Memory B cell (primary cell): ENCODE data around the gene RELN.

Experiments
- ATAC-seq: fragments of 150-1000 bp; cut with Tn5 transposase; 2 replicates; pipeline ENCODE4 v1.10.0; 2021; ENCODE audit warnings: low read depth, mild to moderate bottlenecking, moderate library complexity
- DNase-seq, 2 donors: peaks; one replicate each; pipeline ENCODE4 v3.0.0; 2022; ENCODE audit warnings: low spot score in 2 of 2
- H3K27ac Mint-ChIP-seq: one replicate; pipeline ENCODE4 v1.8.0; 2022; ENCODE audit warnings: mild to moderate bottlenecking, moderate library complexity, mixed read lengths
- H3K27me3 Mint-ChIP-seq: one replicate; pipeline ENCODE4 v1.8.0; 2022; ENCODE audit warnings: mixed read lengths
- H3K36me3 Mint-ChIP-seq: one replicate; pipeline ENCODE4 v1.8.0; 2022; ENCODE audit warnings: mild to moderate bottlenecking, mixed read lengths
- H3K4me1 Mint-ChIP-seq: one replicate; pipeline ENCODE4 v1.8.0; 2022; ENCODE audit warnings: mixed read lengths
- H3K4me3 Mint-ChIP-seq: one replicate; pipeline ENCODE4 v1.8.0; 2022; ENCODE audit warnings: mild to moderate bottlenecking, moderate library complexity, mixed read lengths
- H3K9me3 Mint-ChIP-seq: one replicate; pipeline ENCODE4 v1.8.0; 2022; ENCODE audit warnings: mixed read lengths

The RELN gene

DNA sequence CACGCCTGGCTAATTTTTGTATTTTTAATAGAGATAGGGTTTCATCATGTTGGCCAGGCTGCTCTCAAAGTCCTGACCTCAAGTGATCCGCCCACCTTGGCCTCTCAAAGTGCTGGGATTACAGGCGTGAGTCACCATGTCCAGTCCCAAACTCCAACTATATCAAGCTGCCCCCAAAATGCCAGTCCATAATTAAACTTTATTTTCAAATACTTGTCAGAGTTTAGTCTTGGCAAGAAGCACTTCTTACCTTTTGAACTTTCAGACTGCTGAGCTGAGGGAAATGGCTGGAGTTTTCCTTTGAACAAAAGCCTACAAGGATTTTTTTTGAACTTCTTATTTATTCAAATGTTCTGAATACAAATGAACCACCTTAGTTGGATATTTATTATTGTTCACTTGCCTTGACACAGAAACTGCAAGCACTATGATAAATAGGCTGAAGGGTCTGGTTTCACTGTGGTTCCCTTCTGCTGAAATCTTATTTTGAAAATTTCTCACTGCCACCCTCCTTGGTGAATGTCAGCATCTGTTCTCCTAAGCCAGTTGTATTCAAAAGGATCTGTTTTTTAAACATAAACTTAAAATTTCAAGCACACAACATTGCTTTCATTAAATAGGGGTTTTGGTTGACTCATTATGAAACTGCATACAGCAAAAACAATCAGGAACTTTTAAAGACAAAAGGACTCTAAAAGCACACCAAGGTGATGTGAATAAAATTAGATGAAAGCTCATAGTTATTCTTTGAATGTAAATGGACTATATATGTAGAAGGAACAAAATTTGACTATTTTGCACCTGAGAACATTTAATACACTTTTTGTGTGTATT, 441.8 kb downstream of the RELN start:
- no peaks in the 10 kb centered on the region for H3K4me1 Mint-ChIP-seq
- peaks cover 4% of the 10 kb centered on the region for H3K27me3 Mint-ChIP-seq
- H3K9me3 Mint-ChIP-seq = no peaks in the 10 kb centered on the region
- no peak overlapping the region for H3K27ac Mint-ChIP-seq
- no peak for DNase-seq
- ATAC-seq = no peak
- H3K4me3 Mint-ChIP-seq = no peak overlapping the region
- H3K36me3 Mint-ChIP-seq = no peaks in the 10 kb centered on the region

DNA sequence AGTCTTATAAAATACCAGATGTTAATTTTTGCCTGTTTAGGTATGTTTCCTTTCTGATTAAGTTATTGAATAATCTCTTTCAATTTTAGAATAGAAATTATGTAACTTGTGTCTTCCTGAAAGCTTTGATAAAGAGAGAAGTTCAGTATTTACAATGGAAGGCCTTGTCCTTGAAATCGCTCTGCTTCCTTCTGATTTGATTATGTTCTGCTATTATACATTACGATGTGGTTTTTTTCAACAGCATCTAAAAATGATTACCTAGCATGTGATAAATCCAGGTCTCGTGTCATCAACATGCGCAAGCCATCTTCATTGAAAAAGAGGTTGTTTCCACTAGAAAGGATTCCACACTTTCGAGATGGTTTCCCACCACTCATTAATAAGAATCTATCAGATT, 447.0 kb downstream of the RELN start:
- Mint-ChIP-seq H3K9me3 (no peaks in the 10 kb centered on the region), H3K4me1 (no peaks in the 10 kb centered on the region), H3K27me3 (peaks cover 2% of the 10 kb centered on the region), H3K36me3 (no peaks in the 10 kb centered on the region), H3K27ac (no peak overlapping the region), H3K4me3 (no peak overlapping the region)
- ATAC-seq (no peak), DNase-seq (no peak)

DNA sequence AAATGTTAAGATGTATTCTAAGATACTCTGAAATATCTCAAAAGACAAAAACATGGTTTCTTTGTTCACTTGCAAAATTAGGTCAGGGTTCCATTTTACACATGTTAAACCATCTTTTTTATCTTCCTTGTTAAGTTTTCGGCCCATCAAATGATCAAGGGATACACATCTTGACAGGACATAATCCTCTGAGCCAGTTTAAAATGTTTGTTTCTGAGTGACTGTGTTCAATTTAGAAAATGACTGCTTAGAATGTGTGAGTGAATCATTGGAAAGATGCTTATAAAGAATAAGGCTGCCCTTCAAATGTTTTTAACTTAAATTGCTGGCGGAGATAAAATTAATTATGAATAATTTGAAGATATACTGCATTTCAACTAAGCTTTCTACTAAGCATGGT, 447.5 kb downstream of the RELN start:
- H3K27ac Mint-ChIP-seq = no peak overlapping the region
- ATAC-seq (no peak), DNase-seq (no peak)
- no peaks in the 10 kb centered on the region for H3K9me3 Mint-ChIP-seq
- no peaks in the 10 kb centered on the region for H3K36me3 Mint-ChIP-seq
- H3K4me1 Mint-ChIP-seq = no peaks in the 10 kb centered on the region
- no peak overlapping the region for H3K4me3 Mint-ChIP-seq
- peaks cover 6% of the 10 kb centered on the region for H3K27me3 Mint-ChIP-seq

DNA sequence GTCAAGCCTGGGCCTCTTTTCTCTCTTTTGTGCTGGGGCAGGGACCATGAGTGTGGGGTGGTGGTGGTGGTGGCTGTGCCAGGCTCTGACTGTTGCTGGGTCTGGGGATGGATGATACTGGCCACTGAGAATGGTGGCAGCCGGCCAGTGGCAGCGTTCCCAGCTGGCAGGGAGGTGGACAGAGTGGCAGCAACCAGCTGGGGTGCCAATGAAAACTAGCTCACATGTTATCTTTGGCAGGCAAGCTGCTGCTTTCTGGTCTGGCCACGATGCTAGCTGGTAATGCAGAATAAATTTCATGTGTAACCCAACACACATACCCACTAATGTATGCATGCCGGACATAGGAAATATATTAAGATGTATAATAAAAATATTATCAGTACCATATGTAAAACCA, 448.4 kb downstream of the RELN start:
- Mint-ChIP-seq H3K27me3 (peaks cover 6% of the 10 kb centered on the region), H3K4me1 (no peaks in the 10 kb centered on the region), H3K9me3 (no peaks in the 10 kb centered on the region), H3K36me3 (no peaks in the 10 kb centered on the region), H3K4me3 (no peak overlapping the region), H3K27ac (no peak overlapping the region)
- ATAC-seq (no peak), DNase-seq (no peak)

DNA sequence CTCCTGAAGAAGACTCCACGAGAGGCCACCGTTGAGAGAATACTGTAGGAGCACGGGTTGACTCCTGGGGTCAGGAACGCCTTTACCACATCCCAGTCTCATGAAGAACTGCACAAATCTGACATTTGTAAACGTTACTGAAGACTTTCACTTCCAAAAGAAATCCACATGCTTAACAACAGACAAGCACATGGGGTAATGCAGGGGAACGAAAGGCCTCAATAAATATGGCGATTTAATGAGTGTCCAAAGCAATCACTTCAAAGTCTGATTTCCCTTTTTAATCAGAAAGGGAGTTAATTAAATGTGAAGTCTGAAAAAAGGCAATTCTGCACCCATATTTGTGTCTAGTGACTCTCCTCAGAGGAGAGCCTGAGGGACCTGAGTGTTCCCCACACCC, 449.1 kb downstream of the RELN start:
- ATAC-seq (no peak), DNase-seq (no peak)
- no peak overlapping the region for H3K27ac Mint-ChIP-seq
- no peaks in the 10 kb centered on the region for H3K4me1 Mint-ChIP-seq
- H3K36me3 Mint-ChIP-seq = no peaks in the 10 kb centered on the region
- peaks cover 5% of the 10 kb centered on the region for H3K27me3 Mint-ChIP-seq
- no peak overlapping the region for H3K4me3 Mint-ChIP-seq
- no peaks in the 10 kb centered on the region for H3K9me3 Mint-ChIP-seq

DNA sequence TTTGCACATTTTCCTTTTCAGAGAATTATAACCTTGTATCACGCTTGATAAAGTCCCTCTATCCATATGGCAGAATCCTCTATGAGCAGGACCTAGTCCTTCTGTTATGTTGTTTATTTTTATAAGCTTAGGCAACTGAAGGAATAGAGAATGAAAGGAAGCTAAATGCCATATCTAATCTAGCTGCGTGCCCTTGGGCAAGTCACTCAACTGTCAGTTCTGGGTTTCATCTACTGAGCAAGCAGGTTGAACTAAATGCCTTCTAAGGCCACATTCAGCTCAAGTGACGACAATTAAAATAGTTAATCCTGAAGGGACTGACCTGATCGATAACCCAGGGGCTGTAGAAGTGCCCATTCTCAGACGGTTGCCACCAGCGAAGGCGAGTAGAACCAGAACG, 449.6 kb downstream of the RELN start:
- DNase-seq (no peak), ATAC-seq (no peak)
- Mint-ChIP-seq H3K4me3 (no peak overlapping the region), H3K27me3 (peaks cover 5% of the 10 kb centered on the region), H3K27ac (no peak overlapping the region), H3K4me1 (no peaks in the 10 kb centered on the region), H3K9me3 (no peaks in the 10 kb centered on the region), H3K36me3 (no peaks in the 10 kb centered on the region)

DNA sequence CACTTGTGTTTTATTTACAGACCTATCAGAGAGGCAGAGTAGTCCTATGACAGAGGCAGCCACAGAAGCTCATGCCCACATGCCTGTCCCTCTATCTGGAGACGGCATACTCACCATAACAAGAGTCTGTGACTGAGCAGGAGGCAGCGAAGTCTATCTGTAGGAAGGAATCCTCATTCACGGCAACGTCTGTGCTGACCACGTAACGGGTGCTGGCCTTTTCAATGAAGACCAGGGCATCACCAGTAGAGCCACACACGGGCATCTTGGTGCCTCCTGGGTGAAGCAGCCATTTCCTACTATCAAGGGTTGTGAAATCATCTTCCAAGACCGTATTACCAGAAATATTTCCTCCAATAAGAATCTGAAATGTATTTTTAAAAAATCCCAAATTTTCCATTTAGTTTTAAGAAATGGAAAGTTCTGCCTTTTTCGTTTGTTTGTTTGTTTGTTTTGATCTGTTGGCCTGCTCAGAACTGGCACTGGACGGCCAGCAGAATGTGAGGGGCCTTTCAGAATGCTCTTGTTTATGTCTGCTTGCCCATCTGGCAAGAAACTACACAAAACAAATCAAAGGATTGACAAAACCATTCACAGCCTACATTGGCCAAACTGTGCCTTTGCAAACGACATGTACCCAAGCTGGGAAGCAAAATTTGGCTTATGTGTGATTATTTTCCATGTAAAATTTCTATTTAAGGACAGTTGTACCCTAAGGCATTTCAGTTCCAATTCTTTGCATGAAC, 450.3 kb downstream of the RELN start:
- H3K4me1 Mint-ChIP-seq = no peaks in the 10 kb centered on the region
- no peak overlapping the region for H3K4me3 Mint-ChIP-seq
- H3K27me3 Mint-ChIP-seq = peaks cover 5% of the 10 kb centered on the region
- H3K9me3 Mint-ChIP-seq = no peaks in the 10 kb centered on the region
- no peak overlapping the region for H3K27ac Mint-ChIP-seq
- no peaks in the 10 kb centered on the region for H3K36me3 Mint-ChIP-seq
- DNase-seq (no peak), ATAC-seq (no peak)

DNA sequence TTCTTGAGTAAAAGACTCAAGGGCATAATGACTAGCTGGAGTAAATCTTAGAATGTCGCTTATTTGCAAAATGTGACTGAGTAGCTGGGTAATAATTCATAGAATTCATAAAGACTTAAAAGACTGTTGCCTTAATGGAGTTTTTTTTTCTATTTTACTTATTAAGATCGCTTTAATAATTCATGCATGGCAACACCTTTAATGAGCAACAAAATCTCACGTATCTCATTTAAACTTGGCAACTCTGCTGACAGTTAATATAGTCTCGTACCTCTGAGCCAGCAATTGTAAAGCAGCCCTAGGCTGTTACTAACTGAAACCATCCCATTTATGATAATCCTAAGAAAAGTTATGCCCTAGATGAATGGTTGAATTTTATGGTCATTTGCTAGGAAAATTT, 455.7 kb downstream of the RELN start:
- no peak for DNase-seq
- Mint-ChIP-seq H3K36me3 (no peaks in the 10 kb centered on the region), H3K27me3 (peaks cover 10% of the 10 kb centered on the region), H3K9me3 (no peaks in the 10 kb centered on the region), H3K27ac (no peak overlapping the region), H3K4me3 (no peak overlapping the region), H3K4me1 (no peaks in the 10 kb centered on the region)
- no peak for ATAC-seq

DNA sequence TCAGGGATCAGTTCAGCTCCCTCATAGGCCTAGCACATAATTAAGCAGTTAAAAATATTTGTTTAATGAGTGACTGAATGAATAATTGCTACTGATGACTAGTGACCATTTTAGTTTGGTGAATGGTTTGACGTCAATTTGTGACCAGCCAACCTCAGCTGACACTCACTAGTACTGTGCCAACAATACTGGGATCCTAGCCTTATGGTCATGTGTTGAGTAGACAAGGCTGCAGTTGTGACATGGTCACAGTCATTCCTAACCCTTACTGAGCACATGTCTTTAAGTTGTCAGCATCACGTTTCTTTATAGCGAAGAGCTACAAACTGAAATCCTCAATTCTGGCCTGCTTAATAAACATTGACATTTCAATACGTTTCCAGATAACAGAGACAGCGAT, 456.5 kb downstream of the RELN start:
- DNase-seq = no peak
- no peaks in the 10 kb centered on the region for H3K9me3 Mint-ChIP-seq
- peaks cover 10% of the 10 kb centered on the region for H3K27me3 Mint-ChIP-seq
- H3K4me1 Mint-ChIP-seq = no peaks in the 10 kb centered on the region
- H3K27ac Mint-ChIP-seq = no peak overlapping the region
- no peak for ATAC-seq
- H3K36me3 Mint-ChIP-seq = no peaks in the 10 kb centered on the region
- no peak overlapping the region for H3K4me3 Mint-ChIP-seq

DNA sequence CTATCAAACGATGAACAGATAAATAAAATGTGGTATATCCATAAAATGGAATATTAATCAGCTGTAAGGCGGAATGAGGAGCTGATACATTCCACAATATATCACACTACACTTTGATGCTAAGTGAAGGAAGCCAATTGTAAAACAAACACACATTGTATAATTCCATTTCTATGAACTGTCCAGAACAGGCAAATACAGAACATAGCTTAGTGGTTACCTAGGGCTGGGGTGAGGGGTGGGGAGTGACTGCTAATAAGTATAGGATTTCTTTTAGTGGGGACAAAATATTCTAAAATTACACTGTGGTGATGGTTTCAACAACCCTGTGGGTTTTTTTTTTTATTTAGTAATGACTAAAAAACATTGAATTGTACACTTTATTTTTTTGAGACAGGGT, 461.3 kb downstream of the RELN start:
- Mint-ChIP-seq H3K4me3 (no peak overlapping the region), H3K9me3 (no peaks in the 10 kb centered on the region)

DNA sequence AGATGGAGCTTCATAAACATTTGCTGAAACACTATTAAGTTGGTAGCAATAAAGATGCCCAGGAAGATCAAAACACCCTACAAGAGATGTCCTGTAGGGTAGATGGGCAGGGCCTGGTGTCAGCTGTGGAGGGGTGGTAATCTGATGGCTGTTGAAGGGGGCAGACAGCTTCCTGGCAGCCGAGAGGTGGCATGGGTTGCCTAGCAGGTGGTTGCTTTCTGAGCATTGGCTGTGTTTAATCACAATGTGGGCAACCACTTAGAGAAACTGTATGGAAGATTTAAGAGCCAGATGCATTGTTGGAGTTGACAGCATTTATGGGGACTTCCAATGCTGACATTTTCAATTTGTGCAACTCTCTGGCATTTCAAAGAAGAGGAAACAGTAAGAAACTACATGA, 463.5 kb downstream of the RELN start:
- Mint-ChIP-seq H3K4me1 (no peaks in the 10 kb centered on the region), H3K36me3 (no peaks in the 10 kb centered on the region), H3K27ac (no peak overlapping the region), H3K27me3 (peaks cover 4% of the 10 kb centered on the region), H3K4me3 (no peak overlapping the region), H3K9me3 (no peaks in the 10 kb centered on the region)
- ATAC-seq (no peak), DNase-seq (no peak)

More for the DNA sequence above, 461.3 kb downstream of the RELN start:
- Mint-ChIP-seq H3K27ac (no peak overlapping the region), H3K27me3 (peaks cover 7% of the 10 kb centered on the region), H3K36me3 (no peaks in the 10 kb centered on the region), H3K4me1 (no peaks in the 10 kb centered on the region)
- ATAC-seq (no peak), DNase-seq (no peak)

DNA sequence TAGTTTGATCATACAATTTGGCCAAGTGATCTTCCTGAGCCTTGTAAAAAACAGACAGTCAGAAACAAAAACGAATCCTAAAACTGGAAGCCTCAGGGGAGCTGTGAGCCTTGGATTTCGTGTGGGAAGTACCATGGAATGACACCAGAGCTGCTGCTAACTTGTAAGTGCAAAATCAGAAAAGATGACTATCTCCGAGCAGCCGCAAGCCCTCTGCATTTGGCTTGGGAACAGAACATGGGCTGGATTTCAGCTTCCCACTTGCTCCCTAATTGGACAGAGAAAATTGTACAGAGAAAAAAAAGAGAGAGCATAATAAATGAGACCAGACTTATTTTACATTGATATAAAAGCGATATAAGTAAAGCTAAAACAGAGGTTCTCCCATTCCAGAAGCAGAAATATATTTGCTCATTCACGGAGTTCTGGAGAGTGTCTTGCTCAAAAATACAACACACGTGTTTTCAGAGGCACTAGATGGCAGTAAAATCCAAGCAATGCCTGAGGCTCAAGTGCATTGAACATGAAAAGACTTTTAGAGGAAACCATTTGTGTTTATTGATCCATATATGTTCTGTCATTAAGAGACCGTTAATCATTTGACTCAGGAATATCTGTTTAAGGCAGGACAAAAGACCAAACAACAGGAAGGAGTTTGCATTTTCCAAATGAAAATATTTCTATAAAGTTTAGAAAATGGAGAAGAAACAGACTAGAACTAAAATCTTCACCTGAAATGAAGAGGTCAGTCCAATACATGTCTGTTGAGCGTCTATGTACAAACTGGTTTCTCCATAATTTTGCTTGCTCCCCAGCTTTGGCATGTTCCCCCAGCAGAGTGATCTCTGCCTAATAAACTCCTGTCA, 465.2 kb downstream of the RELN start:
- Mint-ChIP-seq H3K27me3 (peaks cover 2% of the 10 kb centered on the region), H3K36me3 (no peaks in the 10 kb centered on the region), H3K27ac (no peak overlapping the region), H3K4me1 (no peaks in the 10 kb centered on the region), H3K9me3 (no peaks in the 10 kb centered on the region), H3K4me3 (no peak overlapping the region)
- DNase-seq (no peak), ATAC-seq (no peak)

DNA sequence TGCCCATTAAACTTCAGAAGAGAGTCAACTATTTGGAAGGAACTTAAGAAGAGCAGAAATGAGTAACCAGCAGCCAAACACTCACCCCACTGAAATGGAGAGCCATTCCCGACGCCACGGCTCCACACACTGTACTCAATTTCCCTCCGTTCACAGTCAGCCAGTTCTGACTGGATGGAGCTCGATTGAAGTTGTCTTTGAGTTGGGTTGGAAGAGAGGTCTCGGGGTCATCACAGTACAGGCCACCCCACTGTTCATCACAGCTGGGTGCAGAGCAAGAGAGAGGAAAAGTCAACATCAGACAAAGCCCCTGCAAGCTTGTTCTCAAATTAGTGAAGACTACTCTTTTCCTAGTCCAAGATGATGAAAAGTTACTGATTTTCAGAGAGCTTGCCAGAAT, 467.5 kb downstream of the RELN start:
- no peak overlapping the region for H3K4me3 Mint-ChIP-seq
- no peak overlapping the region for H3K27ac Mint-ChIP-seq
- no peaks in the 10 kb centered on the region for H3K36me3 Mint-ChIP-seq
- DNase-seq = no peak
- H3K9me3 Mint-ChIP-seq = no peaks in the 10 kb centered on the region
- H3K27me3 Mint-ChIP-seq = peaks cover 3% of the 10 kb centered on the region
- ATAC-seq = no peak
- no peaks in the 10 kb centered on the region for H3K4me1 Mint-ChIP-seq

DNA sequence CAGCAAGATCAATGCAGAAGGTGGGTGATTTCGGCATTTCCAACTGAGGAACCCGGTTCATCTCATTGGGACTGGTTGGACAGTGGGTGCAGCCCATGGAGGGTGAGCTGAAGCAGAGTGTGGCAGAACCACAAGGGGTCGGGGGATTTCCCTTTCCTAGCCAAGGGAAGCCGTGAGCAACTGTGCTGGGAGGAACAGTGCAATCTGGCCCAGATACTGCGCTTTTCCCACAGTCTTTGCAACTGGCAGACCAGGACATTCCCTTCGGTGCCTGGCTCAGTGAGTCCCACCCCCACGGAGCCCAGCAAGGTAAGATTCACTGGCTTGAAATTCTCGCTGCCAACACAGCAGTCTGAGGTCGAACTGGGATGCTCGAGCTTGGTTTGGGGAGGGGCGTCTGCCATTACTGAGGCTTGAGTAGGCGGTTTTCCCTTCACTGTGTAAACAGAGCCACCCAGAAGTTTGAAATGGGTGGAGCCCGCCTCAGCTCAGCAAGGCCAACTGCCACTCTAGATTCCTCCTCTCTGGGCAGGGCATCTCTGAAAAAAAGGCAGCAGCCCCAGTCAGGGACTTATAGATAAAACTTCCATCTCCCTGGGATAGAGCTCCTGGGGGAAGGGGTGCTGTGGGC, 484.8 kb downstream of the RELN start:
- peaks cover 4% of the 10 kb centered on the region for H3K9me3 Mint-ChIP-seq
- H3K4me3 Mint-ChIP-seq = no peak overlapping the region
- ATAC-seq = no peak
- H3K4me1 Mint-ChIP-seq = no peaks in the 10 kb centered on the region
- peaks cover 8% of the 10 kb centered on the region for H3K27me3 Mint-ChIP-seq
- no peak overlapping the region for H3K27ac Mint-ChIP-seq
- H3K36me3 Mint-ChIP-seq = no peaks in the 10 kb centered on the region
- no peak for DNase-seq
